HG02840 (cell line): Measurements from ENCODE around the gene DNAJC10.
"Not testable (repeated sequence)": the region's sequence is repeated elsewhere in the genome, so short reads cannot be mapped to it uniquely, and the experiment has no call there.

ENCODE experiments used
- ATAC-seq: cut with Tn5 transposase; IDR thresholded peaks from one replicate; pipeline ENCODE4 v1.9.1; 2021; ENCODE audit warnings: mild to moderate bottlenecking, moderate library complexity, moderate number of reproducible peaks; ENCODE audit not compliant: unreplicated experiment, low FRiP score

DNAJC10 gene

GRCh38 chr2:182718459-182718858 is 2.4 kb downstream of the DNAJC10 start:
- ATAC-seq, result no peak

GRCh38 chr2:182719116-182719515 is 3.1 kb downstream of the DNAJC10 start:
- ATAC-seq, result not testable (repeated sequence)

- ATAC-seq, result no peak
Observed at GRCh38 chr2:182724656-182725055, 8.6 kb downstream of the DNAJC10 start.

- no peak for ATAC-seq
Observed at GRCh38 chr2:182726473-182726872, 10.4 kb downstream of the DNAJC10 start.

DNA sequence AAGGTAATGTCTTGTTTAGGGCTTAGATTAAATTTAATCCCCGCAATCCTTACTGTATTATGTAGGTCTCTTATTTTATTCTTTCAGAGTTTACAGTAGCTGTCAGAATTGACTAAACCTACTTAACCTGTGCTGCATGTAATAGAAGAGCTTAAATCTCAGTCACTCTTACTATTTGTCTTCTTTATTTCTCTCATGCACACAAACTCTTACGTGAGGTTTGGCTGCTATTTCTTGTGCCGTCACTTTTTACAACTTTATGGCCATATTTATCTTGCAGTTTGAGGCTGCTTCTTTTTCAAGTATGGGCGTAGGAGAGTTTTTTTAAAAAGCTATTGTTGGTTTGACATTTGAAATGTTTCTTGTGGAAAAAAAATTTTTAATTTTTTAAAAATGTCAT is 12.0 kb downstream of the DNAJC10 start:
- ATAC-seq, result no peak

- ATAC-seq, result no peak
Observed at GRCh38 chr2:182729710-182730339, 13.8 kb downstream of the DNAJC10 start.

GRCh38 chr2:182730486-182730885 is 14.4 kb downstream of the DNAJC10 start:
- ATAC-seq, result no peak

DNA sequence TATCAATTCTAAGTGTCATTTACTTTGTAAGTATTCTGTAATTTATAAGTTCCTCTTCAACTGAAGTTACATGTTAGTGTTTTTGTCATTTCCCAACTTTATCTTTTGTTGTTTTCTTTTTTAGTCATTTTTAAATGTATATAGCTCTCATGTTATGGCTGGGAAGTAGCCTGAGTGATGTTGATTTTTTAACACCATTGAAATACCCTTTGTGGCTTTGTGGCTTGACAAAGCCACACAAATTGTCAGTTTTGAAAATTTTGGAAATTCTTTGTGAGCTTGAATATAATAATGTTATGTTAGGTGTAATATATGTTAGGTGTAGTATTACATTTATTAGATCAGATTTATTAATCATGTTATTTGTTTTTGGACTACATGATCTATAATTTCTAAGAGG is 16.7 kb downstream of the DNAJC10 start:
- no peak for ATAC-seq

- ATAC-seq, result no peak
Observed at GRCh38 chr2:182733572-182733971, 17.5 kb downstream of the DNAJC10 start.

GRCh38 chr2:182736856-182737255 is 20.8 kb downstream of the DNAJC10 start:
- ATAC-seq, result not testable (repeated sequence)

DNA sequence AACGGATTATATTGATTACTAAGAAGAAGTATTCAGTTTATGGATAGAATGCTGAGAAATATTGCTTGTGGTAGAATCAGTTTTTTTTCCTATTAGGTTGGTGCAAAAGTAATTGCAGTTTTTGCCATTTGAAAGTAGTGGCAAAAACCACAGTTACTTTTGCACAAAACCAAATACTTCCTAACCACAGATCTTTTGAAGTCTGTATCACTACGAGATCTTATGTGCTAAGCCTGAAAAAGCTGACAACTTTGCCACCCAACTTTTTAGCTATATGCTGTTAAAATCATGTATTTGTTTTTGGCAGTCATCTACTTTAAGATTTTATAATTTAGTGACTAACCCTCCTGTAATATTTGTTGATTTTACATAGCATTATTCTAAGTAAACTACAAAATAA is 24.6 kb downstream of the DNAJC10 start:
- ATAC-seq, result no peak

GRCh38 chr2:182741620-182742019 is 25.6 kb downstream of the DNAJC10 start:
- no peak for ATAC-seq

DNA sequence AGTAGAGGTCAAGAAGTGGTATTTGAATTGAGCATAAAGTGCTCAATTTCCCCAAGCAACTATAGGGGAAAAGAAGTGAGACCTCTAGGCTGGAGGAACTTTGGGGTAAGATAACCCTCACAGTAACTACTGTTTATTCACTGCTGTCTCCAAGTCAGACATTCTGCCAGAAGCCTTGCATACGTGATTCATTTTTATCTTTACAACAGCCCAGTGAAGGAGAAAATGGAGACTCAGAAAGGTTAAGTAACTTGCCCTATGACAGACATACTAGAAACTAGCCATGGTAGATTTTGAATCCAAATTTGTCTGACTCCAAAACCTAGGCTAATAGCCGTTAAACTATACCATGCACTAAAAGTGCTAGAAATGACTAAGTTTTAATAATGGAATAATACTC is 28.4 kb downstream of the DNAJC10 start:
- no peak for ATAC-seq

DNA sequence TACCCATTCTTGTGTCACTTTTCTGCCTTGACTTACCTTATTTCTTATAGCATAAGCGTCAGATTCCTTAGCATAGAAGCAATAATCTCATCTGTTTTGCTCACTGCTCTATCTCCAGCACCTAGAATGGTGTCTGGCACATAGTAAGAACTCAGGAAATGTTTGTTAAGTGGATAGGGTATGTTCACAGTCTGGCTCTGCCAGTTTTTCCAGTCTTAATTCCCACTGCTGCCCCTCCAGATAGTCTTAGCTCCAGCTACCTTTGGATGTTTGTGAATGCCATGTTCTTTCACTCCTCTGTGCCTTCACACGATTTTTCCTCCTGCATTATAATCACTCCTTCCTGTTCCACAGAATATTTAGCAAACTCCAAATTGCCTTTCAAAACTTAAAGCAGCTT is 29.0 kb downstream of the DNAJC10 start:
- no peak for ATAC-seq

DNA sequence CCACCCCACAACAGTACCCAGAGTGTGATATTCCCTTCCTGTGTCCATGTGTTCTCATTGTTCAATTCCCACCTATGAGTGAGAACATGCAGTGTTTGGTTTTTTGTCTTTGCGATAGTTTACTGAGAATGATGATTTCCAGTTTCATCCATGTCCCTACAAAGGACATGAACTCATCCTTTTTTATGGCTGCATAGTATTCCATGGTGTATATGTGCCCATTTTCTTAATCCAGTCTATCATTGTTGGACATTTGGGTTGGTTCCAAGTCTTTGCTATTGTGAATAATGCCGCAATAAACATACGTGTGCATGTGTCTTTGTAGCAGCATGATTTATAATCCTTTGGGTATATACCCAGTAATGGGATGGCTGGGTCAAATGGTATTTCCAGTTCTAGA is 29.8 kb downstream of the DNAJC10 start:
- ATAC-seq, result not testable (repeated sequence)

GRCh38 chr2:182754231-182754630 is 38.2 kb downstream of the DNAJC10 start:
- ATAC-seq, result no peak

- no peak for ATAC-seq
Observed at GRCh38 chr2:182758379-182758778, 42.3 kb downstream of the DNAJC10 start.

GRCh38 chr2:182761903-182762302 is 45.8 kb downstream of the DNAJC10 start:
- ATAC-seq, result no peak

DNA sequence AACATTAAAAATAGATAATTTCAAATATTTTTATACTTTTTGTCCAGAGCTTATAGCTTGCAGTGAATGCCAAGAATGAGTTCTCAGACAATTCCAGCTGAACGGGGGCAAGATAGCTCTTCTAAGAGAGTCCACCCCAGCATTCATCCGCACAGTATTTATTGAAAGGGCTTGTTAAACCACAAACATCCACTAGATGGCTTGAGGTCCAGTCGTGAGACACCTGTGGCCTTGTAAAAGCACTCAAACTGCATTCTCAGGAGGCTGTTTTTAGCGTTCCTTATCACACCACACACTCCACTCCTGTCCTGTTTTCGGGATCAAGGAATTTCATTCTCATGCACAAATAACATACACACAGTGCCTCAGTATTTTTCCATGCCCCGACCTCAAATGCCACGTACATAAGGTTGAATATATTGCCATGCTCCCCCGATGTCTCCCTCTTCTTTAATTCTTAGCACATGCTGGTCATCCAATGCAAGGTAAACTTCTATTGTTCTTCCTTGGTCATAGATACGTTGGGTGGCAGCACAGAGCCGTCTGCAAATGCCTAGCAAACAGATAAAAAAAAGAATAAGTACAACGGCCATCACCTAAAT is 47.4 kb downstream of the DNAJC10 start:
- no peak for ATAC-seq

GRCh38 chr2:182766626-182767025 is 50.6 kb downstream of the DNAJC10 start:
- ATAC-seq, result no peak

GRCh38 chr2:182767578-182767977 is 51.5 kb downstream of the DNAJC10 start:
- ATAC-seq, result no peak

- ATAC-seq, result not testable (repeated sequence)
Observed at GRCh38 chr2:182768950-182769349, 52.9 kb downstream of the DNAJC10 start.
